HG02798 (cell line): ENCODE data around the gene SRD5A1.

Experiments used
- ATAC-seq: cut with Tn5 transposase; IDR thresholded peaks from one replicate; pipeline ENCODE4 v1.9.1; 2021; ENCODE audit warnings: mild to moderate bottlenecking; ENCODE audit not compliant: unreplicated experiment, poor library complexity

SRD5A1 gene

DNA sequence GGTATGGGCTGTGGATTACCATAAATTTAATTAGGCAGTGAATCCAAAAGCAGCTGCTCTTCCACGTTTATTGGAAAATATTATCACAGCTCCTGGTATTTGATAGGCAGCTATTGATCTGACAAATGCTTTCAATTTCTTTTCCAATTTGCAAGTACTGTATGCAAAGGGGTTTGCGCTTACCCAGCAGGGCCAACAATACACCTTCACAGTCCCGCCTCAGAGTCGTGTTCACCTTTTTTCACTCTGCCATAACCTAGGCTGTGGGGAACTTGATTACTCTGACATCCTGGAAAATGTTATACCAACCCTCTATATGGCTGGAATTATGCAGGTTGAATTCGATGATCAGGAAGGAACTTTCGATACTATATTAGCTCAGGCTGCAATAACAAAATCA lies 47.7 kb downstream of the SRD5A1 start:
- ATAC-seq, result no peak

GRCh38 chr5:6681682-6682081 lies 48.4 kb downstream of the SRD5A1 start:
- no peak for ATAC-seq

- ATAC-seq, result no peak
Observed at GRCh38 chr5:6682239-6682638, 49.0 kb downstream of the SRD5A1 start.

GRCh38 chr5:6683241-6683640 lies 50.0 kb downstream of the SRD5A1 start:
- no peak for ATAC-seq

DNA sequence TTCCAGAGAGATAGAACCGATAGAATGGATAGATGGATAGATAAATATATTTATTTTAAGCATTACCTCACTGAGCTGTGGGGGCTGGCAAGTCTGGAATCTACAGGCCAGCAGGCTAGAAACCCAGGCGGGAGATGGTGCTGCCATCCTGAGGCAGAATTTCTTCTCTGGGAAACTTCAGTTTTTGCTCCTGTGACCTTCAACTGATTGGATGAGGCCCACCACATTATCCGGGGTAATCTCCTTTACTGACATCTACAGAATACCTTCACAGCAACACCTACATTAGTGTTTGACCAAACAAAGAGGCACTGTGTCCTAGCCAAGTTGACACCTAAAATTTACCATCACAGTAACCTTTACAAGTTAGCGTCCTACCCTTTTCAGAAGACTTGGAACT lies 50.8 kb downstream of the SRD5A1 start:
- ATAC-seq, result no peak

GRCh38 chr5:6686501-6686900 lies 53.3 kb downstream of the SRD5A1 start:
- ATAC-seq, result no peak

- no peak for ATAC-seq
Observed at GRCh38 chr5:6686915-6687409, 53.7 kb downstream of the SRD5A1 start.

GRCh38 chr5:6687505-6687904 lies 54.3 kb downstream of the SRD5A1 start:
- no peak for ATAC-seq

GRCh38 chr5:6692906-6693305 lies 59.7 kb downstream of the SRD5A1 start:
- ATAC-seq, result no peak

DNA sequence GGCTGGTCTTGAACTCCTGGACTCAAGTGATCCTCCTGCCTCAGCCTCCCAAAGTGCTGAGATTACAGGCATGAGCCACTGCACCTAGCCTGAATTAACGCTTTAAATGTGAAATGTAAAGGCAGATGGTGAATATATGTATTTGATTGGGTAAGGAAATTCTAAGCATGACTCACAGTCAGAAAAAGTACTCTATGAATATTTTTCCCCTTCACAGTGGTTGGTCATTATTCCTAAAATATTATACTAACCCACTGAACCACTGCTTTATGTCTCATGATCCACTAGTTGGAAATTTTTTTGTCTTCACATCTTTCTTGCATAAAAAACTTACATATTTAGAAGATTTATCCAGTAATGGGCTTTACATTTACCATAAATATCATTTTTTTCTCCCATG lies 65.5 kb downstream of the SRD5A1 start:
- no peak for ATAC-seq

DNA sequence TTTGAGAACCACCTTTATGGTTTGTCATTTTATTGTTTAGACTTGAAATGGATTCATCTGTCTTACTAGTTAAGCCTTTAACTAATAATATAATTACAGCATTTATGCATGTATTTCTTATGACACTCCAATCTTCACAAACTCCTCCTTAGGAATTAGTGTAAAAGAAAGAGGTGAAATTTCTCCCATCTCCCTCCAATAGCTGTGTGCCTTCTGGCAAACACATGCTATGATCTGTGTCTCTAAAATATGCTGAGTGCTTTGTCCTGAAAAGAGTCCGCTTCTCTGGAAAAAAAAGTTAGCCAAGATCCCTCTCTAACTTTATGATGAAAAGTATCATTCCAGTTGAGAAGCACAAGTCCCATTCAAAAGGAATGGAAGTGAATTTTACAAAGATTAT lies 66.1 kb downstream of the SRD5A1 start:
- no peak for ATAC-seq

DNA sequence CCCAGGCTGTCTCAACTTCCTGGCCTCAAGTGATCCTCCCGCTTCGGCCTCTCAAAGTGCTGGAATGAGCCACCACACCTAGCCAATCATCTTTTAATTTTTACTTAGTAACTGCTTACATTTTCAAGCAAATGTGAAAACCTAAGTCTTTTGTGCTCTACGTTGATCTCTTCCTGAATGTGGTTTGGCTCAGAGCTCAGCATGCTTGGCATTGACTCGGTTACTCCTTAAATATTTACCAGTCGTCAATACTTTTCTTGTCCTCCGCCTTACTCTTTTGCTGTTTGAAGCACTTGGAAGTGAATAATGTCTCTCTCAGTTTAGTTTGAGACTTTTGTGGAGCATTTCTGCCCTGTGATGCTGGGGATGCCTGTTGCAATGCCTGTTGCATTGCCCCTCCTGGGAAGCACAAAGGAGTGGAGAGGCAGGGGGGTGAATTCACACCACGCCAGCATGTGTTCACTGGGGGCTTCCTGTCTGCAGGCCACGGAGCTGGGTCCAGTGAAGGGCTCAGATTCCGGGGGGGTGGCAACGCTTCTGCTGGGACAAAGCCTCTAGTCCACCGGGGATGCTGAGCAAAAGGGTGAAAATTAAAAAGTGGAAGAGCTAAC lies 66.9 kb downstream of the SRD5A1 start:
- no peak for ATAC-seq

DNA sequence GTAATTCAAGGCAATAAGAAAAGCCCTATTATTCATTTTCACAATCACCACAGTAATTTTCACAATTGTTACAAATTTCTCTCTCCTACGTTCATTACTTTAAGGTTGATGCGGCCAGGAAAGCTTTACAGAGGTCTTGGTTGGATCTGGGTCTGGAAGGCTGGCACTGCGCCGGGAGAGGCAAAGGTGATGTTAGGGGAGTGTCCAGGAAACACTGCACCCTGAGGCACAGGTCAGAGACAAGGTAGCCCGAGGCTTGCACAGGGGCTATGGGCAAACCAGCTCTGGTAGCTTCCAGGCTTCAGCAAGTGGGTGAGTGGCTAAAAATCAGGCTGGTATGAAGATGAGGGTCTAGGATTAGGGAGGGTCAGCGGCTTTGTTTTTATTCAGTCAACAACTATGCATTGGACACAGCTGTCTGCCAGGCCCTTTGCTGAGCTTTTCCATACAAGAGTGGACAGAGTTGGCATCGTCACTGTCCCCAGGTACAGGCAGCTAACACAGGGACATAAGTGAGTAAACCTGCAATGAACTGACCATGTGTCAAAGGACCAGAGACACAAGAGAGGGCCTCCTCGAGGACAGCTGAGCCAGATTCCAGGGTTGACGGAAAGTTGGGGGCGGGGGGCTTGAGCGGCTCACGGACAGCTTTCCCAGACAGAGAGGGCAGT lies 67.6 kb downstream of the SRD5A1 start:
- no peak for ATAC-seq

GRCh38 chr5:6701491-6701890 lies 68.3 kb downstream of the SRD5A1 start:
- no peak for ATAC-seq

DNA sequence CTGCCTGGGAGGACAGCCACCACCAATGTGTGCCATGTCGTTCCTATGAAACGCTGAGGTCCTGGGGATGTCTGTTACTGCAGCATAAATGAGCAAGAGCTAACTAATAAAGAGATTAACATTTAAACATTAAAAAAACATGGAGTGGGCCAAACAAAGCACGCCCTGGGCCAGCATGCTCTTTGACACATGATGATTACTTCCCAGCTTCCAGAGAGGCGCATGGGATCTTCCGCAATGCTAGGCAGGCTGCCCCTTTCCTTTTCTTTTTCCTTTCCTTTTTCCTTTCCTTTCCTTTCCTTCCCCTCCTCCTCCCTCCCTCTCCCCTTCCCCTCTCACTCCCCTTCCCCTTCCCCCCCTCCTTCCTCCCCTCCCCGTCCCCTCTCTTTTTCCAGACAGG lies 69.4 kb downstream of the SRD5A1 start:
- ATAC-seq, result no peak

DNA sequence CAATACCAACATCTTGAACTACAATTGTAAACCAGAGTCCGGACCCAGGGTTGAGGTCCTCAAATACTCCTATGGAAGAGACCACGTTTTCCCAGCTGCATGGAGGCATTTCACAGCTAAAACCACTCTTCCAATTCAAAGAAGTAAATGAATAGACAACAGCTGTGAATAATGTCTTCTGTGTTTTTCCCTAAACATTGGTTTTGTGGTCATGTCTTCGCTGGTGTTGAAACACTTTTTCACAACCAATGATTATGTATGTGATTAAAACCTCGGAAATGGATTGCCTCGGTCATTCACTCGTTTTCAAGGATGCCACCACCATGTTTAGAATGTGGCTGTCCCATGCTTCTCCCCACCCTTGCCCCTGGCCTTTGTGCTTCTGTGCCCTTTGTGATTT lies 70.6 kb downstream of the SRD5A1 start:
- no peak for ATAC-seq

DNA sequence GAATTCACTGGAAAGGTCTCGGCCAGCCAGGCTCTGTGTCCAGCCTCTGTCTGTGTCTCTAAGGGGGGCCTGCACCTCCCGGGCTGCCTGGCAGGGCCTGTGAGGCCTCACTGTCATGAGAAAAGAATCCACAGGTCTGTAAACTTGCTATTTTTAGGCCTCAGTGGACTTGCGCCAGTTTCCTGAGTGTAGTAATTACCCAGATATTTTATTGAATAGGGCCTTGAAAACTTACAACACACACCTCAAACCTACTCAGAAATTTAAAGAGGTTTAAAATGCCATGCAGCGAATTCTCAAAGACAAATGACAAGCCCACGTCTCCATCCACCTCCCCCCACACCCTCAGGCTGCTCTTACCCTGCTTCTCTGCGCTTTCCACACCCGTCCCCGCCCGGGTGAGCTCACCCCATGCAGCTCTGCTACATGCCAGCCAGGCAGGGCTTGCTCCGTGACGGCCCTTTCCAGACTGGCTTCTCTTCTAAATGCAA lies 71.2 kb downstream of the SRD5A1 start:
- ATAC-seq, result no peak

DNA sequence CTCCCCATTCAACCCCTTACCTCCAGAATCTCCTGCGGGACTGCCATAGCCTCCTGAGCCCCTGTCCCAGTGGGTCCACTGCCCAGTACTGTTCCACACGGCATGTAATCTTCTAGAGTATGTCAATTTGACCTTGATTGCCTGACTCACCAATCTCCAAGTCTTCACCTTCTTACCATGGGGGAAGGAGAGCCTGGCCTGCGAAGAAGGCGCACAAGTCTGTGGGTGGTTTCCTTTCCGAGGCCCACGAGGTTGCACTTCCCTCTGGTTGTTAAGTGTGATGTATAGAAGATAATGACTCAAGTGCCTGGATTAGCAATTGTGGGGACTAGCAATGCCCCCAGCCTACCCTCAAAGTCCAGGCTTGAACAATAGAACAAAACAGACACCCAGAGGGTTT lies 71.8 kb downstream of the SRD5A1 start:
- ATAC-seq, result peak; percentile 79

- ATAC-seq, result no peak
Observed at GRCh38 chr5:6705959-6706358, 72.7 kb downstream of the SRD5A1 start.

GRCh38 chr5:6707852-6708251 lies 74.6 kb downstream of the SRD5A1 start:
- no peak for ATAC-seq

GRCh38 chr5:6708814-6709213 lies 75.6 kb downstream of the SRD5A1 start:
- no peak for ATAC-seq

GRCh38 chr5:6710070-6710469 lies 76.8 kb downstream of the SRD5A1 start:
- no peak for ATAC-seq
